HepG2 (cell line): ENCODE measurements around the gene CEP97. TPM values are rescaled to one million over a fixed set of nuclear protein-coding genes. Genes with fewer than 3 reads are reported as not detected.

Experiments used
- ARID5B ChIP-seq: IDR thresholded peaks from 2 replicates; pipeline ENCODE4 v1.4.0; 2020; ENCODE audit warnings: mild to moderate bottlenecking, missing genetic modification reagents
- FOXA1 ChIP-seq, 2 experiments: fragments of 450-650 bp in 1 of 2; sonication (generic) in 1 of 2; formaldehyde crosslinking in 1 of 2; IDR thresholded peaks; 2 replicates each; pipeline versions ENCODE4 v1.4.0 to v1.6.1; 2016 to 2020; ENCODE audit warnings: missing genetic modification reagents in 1 of 2
- FOXA3 ChIP-seq: IDR thresholded peaks from 2 replicates; pipeline ENCODE4 v1.6.1; 2016; ENCODE audit warnings: missing genetic modification reagents, missing compliant biosample characterization
- GFI1 ChIP-seq: sonication (generic); formaldehyde crosslinking; IDR thresholded peaks from 2 replicates; pipeline ENCODE4 v1.5.0; 2020; ENCODE audit warnings: missing genetic modification reagents, mild to moderate bottlenecking, borderline replicate concordance
- MED1 ChIP-seq: sonication (generic); formaldehyde crosslinking; IDR thresholded peaks from 2 replicates; pipeline ENCODE4 v1.4.0; 2020; ENCODE audit warnings: missing genetic modification reagents
- MIXL1 ChIP-seq: IDR thresholded peaks from 2 replicates; pipeline ENCODE4 v1.6.1; 2016
- MNT ChIP-seq: fragments of 450-650 bp; IDR thresholded peaks from 2 replicates; pipeline ENCODE4 v1.6.1; 2016
- NR2F6 ChIP-seq, 2 experiments: IDR thresholded peaks; 2 replicates each; pipeline ENCODE4 v1.6.1; 2016; ENCODE audit warnings: antibody characterized with exemption in 1 of 2, mild to moderate bottlenecking in 1 of 2
- RFX1 ChIP-seq: fragments of 450-650 bp; IDR thresholded peaks from 2 replicates; pipeline ENCODE4 v1.6.1; 2017
- SAFB2 ChIP-seq: sonication (generic); formaldehyde crosslinking; IDR thresholded peaks from 2 replicates; pipeline ENCODE4 v1.5.1; 2020; ENCODE audit warnings: missing genetic modification reagents, low read depth, mild to moderate bottlenecking, borderline replicate concordance
- SALL1 ChIP-seq: sonication (generic); formaldehyde crosslinking; IDR thresholded peaks from 2 replicates; pipeline ENCODE4 v1.8.0; 2022; ENCODE audit warnings: mild to moderate bottlenecking, missing genetic modification reagents
- SOX13 ChIP-seq, 3 experiments: fragments of 450-650 bp in 1 of 3; sonication (generic) in 1 of 3; formaldehyde crosslinking in 1 of 3; IDR thresholded peaks in 2 of 3; conservative IDR thresholded peaks in 1 of 3; 2 replicates each; pipeline versions ENCODE4 v1.5.0 to v1.6.1; 2016 to 2020; ENCODE audit warnings: antibody characterized with exemption in 1 of 3, mild to moderate bottlenecking in 1 of 3, missing compliant biosample characterization in 1 of 3, missing genetic modification reagents in 1 of 3, moderate library complexity in 1 of 3
- TCF7 ChIP-seq: sonication (generic); IDR thresholded peaks from 2 replicates; pipeline ENCODE4 v1.6.1; 2016; ENCODE audit warnings: antibody characterized with exemption, low read depth
- THAP11 ChIP-seq: IDR thresholded peaks from 2 replicates; pipeline ENCODE4 v1.6.1; 2016; ENCODE audit warnings: missing biosample characterization, missing genetic modification reagents
- ZNF296 ChIP-seq: sonication (generic); formaldehyde crosslinking; conservative IDR thresholded peaks from 2 replicates; pipeline ENCODE4 v1.5.0; 2020; ENCODE audit warnings: mild to moderate bottlenecking, missing genetic modification reagents
- polyA plus RNA-seq, 8 experiments: library from polyadenylated mRNA; depleted of rRNA in 3 of 8; stranded (reverse) in 7 of 8; unstranded in 1 of 8; fragments of >200 nt; fragmentation: Illumina TruSeq in 4 of 8; extraction: Trizol in 4 of 8; gene quantifications; 2 replicates each; pipeline versions ENCODE4 v1.2.1 to v1.2.3, GENCODE V29; 2011 to 2016; ENCODE audit warnings: low read depth in 4 of 8, missing spikeins in 1 of 8, mixed read lengths in 1 of 8; ENCODE audit not compliant: insufficient read depth in 1 of 8
- total RNA-seq, 5 experiments: library from RNA; depleted of rRNA; stranded (reverse); fragments of >200 nt; fragmentation: Illumina TruSeq; extraction: Trizol; gene quantifications; 2 replicates each; pipeline ENCODE4 v1.2.3, GENCODE V29; 2016; ENCODE audit warnings: low read depth in 1 of 5
- TF ChIP-seq, protein P1 (sequence below), 2 experiments: sonication (generic) in 1 of 2; formaldehyde crosslinking in 1 of 2; IDR thresholded peaks; 2 replicates each; pipeline versions ENCODE4 v1.4.0 to v1.6.1; 2018 to 2020; ENCODE audit warnings: missing genetic modification reagents in 2 of 2, borderline replicate concordance in 1 of 2, low read depth in 1 of 2, mild to moderate bottlenecking in 1 of 2, missing biosample characterization in 1 of 2
- TF ChIP-seq, protein P2 (sequence below): sonication (generic); formaldehyde crosslinking; IDR thresholded peaks from 2 replicates; pipeline ENCODE4 v1.4.0; 2020; ENCODE audit warnings: missing genetic modification reagents, borderline replicate concordance

CEP97 gene
- total and polyA plus RNA-seq, 2 of the 13 experiments (the other 11 are each of a cell fraction or from before 2014, with no cell fraction given): 0.99 to 6.5 TPM

- TF ChIP-seq, protein P1, sequence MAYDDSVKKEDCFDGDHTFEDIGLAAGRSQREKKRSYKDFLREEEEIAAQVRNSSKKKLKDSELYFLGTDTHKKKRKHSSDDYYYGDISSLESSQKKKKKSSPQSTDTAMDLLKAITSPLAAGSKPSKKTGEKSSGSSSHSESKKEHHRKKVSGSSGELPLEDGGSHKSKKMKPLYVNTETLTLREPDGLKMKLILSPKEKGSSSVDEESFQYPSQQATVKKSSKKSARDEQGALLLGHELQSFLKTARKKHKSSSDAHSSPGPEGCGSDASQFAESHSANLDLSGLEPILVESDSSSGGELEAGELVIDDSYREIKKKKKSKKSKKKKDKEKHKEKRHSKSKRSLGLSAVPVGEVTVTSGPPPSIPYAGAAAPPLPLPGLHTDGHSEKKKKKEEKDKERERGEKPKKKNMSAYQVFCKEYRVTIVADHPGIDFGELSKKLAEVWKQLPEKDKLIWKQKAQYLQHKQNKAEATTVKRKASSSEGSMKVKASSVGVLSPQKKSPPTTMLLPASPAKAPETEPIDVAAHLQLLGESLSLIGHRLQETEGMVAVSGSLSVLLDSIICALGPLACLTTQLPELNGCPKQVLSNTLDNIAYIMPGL (CRISPR knock-in tag; IDR thresholded peaks at IDR 0.05; ENCODE audit: borderline replicate concordance in 1 of 2, low read depth in 1 of 2): 0 out of 4 replicates have a peak, but pooled peaks of 1 of the 2 experiments have one; percentile 25
- TF ChIP-seq ZNF296 (CRISPR knock-in tag): no peak
- TF ChIP-seq MED1 (CRISPR knock-in tag): no peak; the same call in none of the 2 replicates
- TF ChIP-seq FOXA3 (CRISPR knock-in tag): peak; percentile 63
- TF ChIP-seq MIXL1 (CRISPR knock-in tag): 0 out of 2 replicates have a peak, but pooled peaks have one; percentile 22
- TF ChIP-seq MNT: no peak
- TF ChIP-seq THAP11 (CRISPR knock-in tag): 0 out of 2 replicates have a peak, but pooled peaks have one; percentile 18
- TF ChIP-seq NR2F6 (IDR thresholded peaks at IDR 0.05): no peak
- peak; percentile 19; the same call in 1 of the 2 replicates for TF ChIP-seq NR2F6 (CRISPR knock-in tag; IDR thresholded peaks at IDR 0.05)
- peak; percentile 86 for TF ChIP-seq ARID5B (CRISPR knock-in tag)
- TF ChIP-seq SOX13 (IDR thresholded peaks at IDR 0.05): no peak
- TF ChIP-seq SOX13 (CRISPR knock-in tag; conservative IDR thresholded peaks at IDR 0.05 in 1 of 2, IDR thresholded peaks at IDR 0.05 in 1 of 2): peak in 1 of 2 experiments; percentile 70; a peak in 2 of 4 replicates
- TF ChIP-seq, protein P2, sequence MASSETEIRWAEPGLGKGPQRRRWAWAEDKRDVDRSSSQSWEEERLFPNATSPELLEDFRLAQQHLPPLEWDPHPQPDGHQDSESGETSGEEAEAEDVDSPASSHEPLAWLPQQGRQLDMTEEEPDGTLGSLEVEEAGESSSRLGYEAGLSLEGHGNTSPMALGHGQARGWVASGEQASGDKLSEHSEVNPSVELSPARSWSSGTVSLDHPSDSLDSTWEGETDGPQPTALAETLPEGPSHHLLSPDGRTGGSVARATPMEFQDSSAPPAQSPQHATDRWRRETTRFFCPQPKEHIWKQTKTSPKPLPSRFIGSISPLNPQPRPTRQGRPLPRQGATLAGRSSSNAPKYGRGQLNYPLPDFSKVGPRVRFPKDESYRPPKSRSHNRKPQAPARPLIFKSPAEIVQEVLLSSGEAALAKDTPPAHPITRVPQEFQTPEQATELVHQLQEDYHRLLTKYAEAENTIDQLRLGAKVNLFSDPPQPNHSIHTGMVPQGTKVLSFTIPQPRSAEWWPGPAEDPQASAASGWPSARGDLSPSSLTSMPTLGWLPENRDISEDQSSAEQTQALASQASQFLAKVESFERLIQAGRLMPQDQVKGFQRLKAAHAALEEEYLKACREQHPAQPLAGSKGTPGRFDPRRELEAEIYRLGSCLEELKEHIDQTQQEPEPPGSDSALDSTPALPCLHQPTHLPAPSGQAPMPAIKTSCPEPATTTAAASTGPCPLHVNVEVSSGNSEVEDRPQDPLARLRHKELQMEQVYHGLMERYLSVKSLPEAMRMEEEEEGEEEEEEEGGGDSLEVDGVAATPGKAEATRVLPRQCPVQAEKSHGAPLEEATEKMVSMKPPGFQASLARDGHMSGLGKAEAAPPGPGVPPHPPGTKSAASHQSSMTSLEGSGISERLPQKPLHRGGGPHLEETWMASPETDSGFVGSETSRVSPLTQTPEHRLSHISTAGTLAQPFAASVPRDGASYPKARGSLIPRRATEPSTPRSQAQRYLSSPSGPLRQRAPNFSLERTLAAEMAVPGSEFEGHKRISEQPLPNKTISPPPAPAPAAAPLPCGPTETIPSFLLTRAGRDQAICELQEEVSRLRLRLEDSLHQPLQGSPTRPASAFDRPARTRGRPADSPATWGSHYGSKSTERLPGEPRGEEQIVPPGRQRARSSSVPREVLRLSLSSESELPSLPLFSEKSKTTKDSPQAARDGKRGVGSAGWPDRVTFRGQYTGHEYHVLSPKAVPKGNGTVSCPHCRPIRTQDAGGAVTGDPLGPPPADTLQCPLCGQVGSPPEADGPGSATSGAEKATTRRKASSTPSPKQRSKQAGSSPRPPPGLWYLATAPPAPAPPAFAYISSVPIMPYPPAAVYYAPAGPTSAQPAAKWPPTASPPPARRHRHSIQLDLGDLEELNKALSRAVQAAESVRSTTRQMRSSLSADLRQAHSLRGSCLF (CRISPR knock-in tag): no peak
- no peak for TF ChIP-seq FOXA1 (IDR thresholded peaks at IDR 0.05)
- peak; percentile 64; the same call in 1 of the 2 replicates for TF ChIP-seq FOXA1 (CRISPR knock-in tag; IDR thresholded peaks at IDR 0.05)
- TF ChIP-seq SALL1 (CRISPR knock-in tag): peak; percentile 21; the same call in 1 of the 2 replicates
- TF ChIP-seq SAFB2 (CRISPR knock-in tag): no peak
- TF ChIP-seq RFX1: no peak; the same call in 1 of the 2 replicates
- TF ChIP-seq GFI1: no peak
- TF ChIP-seq TCF7: peak; percentile 72
Measured at GRCh38 chr3:101814835-101815234, 90.4 kb downstream of the CEP97 start (continued).
